A673 (cell line): ENCODE data around the gene SLCO2A1. TPM values are rescaled to one million over a fixed set of nuclear protein-coding genes. Genes with fewer than 3 reads are reported as not detected.

Experiments
- BruUV-seq: library from RNA; stranded (reverse); fragments of 400-500 nt; replicated peaks from 2 replicates; lab custom pipeline; 2021; lab: Mats Ljungman, UMichigan
- CTCF ChIA-PET: fragments of 300-600 bp; sonication (Branson Sonifier 250); formaldehyde crosslinking; loops from one replicate; lab custom pipeline; 2022; ENCODE audit warnings: antibody characterized with exemption; lab: Charles Lee
- POLR2A ChIA-PET: fragments of 300-600 bp; sonication (Branson Sonifier 250); formaldehyde crosslinking; loops from one replicate; lab custom pipeline; 2022; ENCODE audit warnings: antibody characterized with exemption; ENCODE audit not compliant: low non-redundant PET; lab: Charles Lee
- DNase-seq: peaks from one replicate; pipeline ENCODE4 v3.0.0-alpha.2; 2015; ENCODE audit warnings: low spot score
- H3K27ac ChIP-seq: fragments of 200-600 bp; sonication (generic); 2 replicates; pipeline ENCODE4 v1.5.1; 2016; ENCODE audit warnings: mixed run types, low read depth, mild to moderate bottlenecking, mixed read lengths, antibody characterized with exemption, low read length; ENCODE audit not compliant: poor library complexity, severe bottlenecking
- H3K27me3 ChIP-seq: fragments of 200-600 bp; sonication (generic); replicated peaks from 2 replicates; pipeline ENCODE4 v1.6.1; 2017; ENCODE audit warnings: mixed run types, low read depth, mild to moderate bottlenecking, mixed read lengths, antibody characterized with exemption, low read length; ENCODE audit not compliant: insufficient read depth, poor library complexity
- H3K36me3 ChIP-seq: fragments of 200-600 bp; sonication (generic); 2 replicates; pipeline ENCODE4 v1.6.1; 2016; ENCODE audit warnings: mixed run types, mild to moderate bottlenecking, mixed read lengths, antibody characterized with exemption, low read length; ENCODE audit not compliant: insufficient read depth, poor library complexity, severe bottlenecking
- H3K4me1 ChIP-seq: fragments of 200-600 bp; sonication (generic); 2 replicates; pipeline ENCODE4 v1.6.1; 2017; ENCODE audit warnings: mixed run types, mild to moderate bottlenecking, mixed read lengths, antibody characterized with exemption, low read length; ENCODE audit not compliant: insufficient read depth, poor library complexity, severe bottlenecking
- H3K4me3 ChIP-seq: fragments of 200-600 bp; sonication (generic); 2 replicates; pipeline ENCODE4 v1.5.1; 2016; ENCODE audit warnings: low read depth, mixed run types, mild to moderate bottlenecking, mixed read lengths, low read length; ENCODE audit not compliant: poor library complexity, severe bottlenecking
- H3K9me3 ChIP-seq: fragments of 200-600 bp; sonication (generic); 2 replicates; pipeline ENCODE4 v1.6.1; 2016; ENCODE audit warnings: mixed run types, low read depth, mild to moderate bottlenecking, mixed read lengths, antibody characterized with exemption, low read length; ENCODE audit not compliant: poor library complexity, severe bottlenecking
- CTCF ChIP-seq: fragments of 300-800, 200-600 bp; sonication (generic); conservative IDR thresholded peaks from 2 replicates; pipeline ENCODE4 v1.5.1; 2017; ENCODE audit warnings: low read depth, mild to moderate bottlenecking, antibody characterized with exemption, low read length, moderate library complexity, mixed read lengths
- EZH2 ChIP-seq: fragments of 200-600 bp; sonication (generic); IDR thresholded peaks from 2 replicates; pipeline ENCODE4 v1.6.1; 2017; ENCODE audit warnings: borderline replicate concordance, low read depth, mild to moderate bottlenecking, mixed read lengths, antibody characterized with exemption, low read length; ENCODE audit not compliant: poor library complexity, severe bottlenecking
- intact Hi-C: fragments of 100-400 bp; cut with micrococcal nuclease; formaldehyde crosslinking; loops from one replicate; pipeline ENCODE4 v1.10.0; 2022; ENCODE audit not compliant: unreplicated experiment
- total RNA-seq: library from RNA; stranded (reverse); gene quantifications from 2 replicates; pipeline ENCODE4 v1.2.3, GENCODE V29; 2021

SLCO2A1 gene
- total RNA-seq, 1 experiment from 2014 or later: not detected

- CTCF ChIA-PET: no interaction called here
- BruUV-seq: no TSS peak
- intact Hi-C loops: no loop called here
- no peak for TF ChIP-seq CTCF
- TF ChIP-seq EZH2: no peak
- Histone ChIP-seq H3K36me3 (no peaks in the 10 kb centered on the region), H3K4me3 (no peak overlapping the region), H3K27ac (no peak overlapping the region), H3K27me3 (peaks cover 27% of the 10 kb centered on the region), H3K9me3 (no peaks in the 10 kb centered on the region), H3K4me1 (no peaks in the 10 kb centered on the region)
- POLR2A ChIA-PET: no interaction called here
- no peak for DNase-seq
Measured at GRCh38 chr3:134064081-134064480, 34.4 kb upstream of the SLCO2A1 start.

- peaks cover 27% of the 10 kb centered on the region for H3K27me3 ChIP-seq
- H3K4me3 ChIP-seq: no peak overlapping the region
- TF ChIP-seq EZH2 (no peak), CTCF (no peak)
- ChIA-PET POLR2A (no interaction called here), CTCF (no interaction called here)
- BruUV-seq: no TSS peak
- H3K4me1 ChIP-seq: no peaks in the 10 kb centered on the region
- H3K36me3 ChIP-seq: no peaks in the 10 kb centered on the region
- no peak for DNase-seq
- intact Hi-C loops: no loop called here
- no peaks in the 10 kb centered on the region for H3K9me3 ChIP-seq
- H3K27ac ChIP-seq: no peak overlapping the region
Measured at GRCh38 chr3:134061401-134061800, 31.7 kb upstream of the SLCO2A1 start.

- Histone ChIP-seq H3K4me3 (no peak overlapping the region), H3K27me3 (peaks cover 27% of the 10 kb centered on the region), H3K36me3 (no peaks in the 10 kb centered on the region), H3K9me3 (no peaks in the 10 kb centered on the region), H3K4me1 (no peaks in the 10 kb centered on the region), H3K27ac (no peak overlapping the region)
- no peak for TF ChIP-seq CTCF
- TF ChIP-seq EZH2: no peak
- intact Hi-C loops: no loop called here
- DNase-seq: no peak
- ChIA-PET CTCF (no interaction called here), POLR2A (no interaction called here)
- no TSS peak for BruUV-seq
Measured at GRCh38 chr3:134060561-134061385, 31.0 kb upstream of the SLCO2A1 start.
